ENCODE results near the gene UBAC2.

DNA sequence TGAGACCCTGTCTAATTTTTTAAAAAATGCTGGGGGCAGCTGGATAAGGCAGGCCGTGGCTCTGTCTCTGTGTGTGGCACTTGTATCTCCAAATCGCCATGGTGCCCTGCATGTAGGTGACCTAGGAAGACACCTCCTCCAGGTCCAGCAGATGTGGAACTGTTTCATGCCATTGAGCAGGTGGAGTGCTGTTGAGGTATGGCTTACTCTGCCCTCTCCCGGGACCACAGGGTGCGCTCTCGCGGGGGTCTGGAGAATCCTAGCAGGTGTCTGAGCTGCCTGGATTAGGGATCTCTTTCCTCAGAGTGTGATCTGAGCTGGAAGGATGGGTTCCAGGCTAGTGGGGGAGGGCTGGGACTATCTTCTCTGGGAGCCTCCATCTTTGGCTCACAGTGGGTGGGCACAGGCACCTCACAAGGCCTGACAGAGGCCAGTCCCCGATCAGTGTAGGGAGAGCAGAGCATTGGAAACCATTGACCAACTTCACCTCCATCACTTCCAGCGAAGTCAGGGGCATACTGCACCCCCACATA, 233.0 kb downstream of the UBAC2 start:
- TF ChIP-seq CTCF (IDR thresholded peaks at IDR 0.05) (no peak), POLR2A (IDR thresholded peaks at IDR 0.05) (no peak)

Data from tibial nerve (tissue), 3 donors.